Effector CD4-positive, alpha-beta T cell (primary cell): ENCODE measurements around the gene TRIM49C. TPM values are rescaled to one million over a fixed set of nuclear protein-coding genes. Genes with fewer than 3 reads are reported as not detected.
"Not testable (repeated sequence)": the region's sequence is repeated elsewhere in the genome, so short reads cannot be mapped to it uniquely, and the experiment has no call there.

Source experiments
- DNase-seq: peaks from one replicate; pipeline ENCODE4 v3.0.0-alpha.2; 2020
- total RNA-seq: gene quantifications from one replicate; lab custom pipeline; 2026; lab: John Stamatoyannopoulos, UW

TRIM49C gene, protein sequence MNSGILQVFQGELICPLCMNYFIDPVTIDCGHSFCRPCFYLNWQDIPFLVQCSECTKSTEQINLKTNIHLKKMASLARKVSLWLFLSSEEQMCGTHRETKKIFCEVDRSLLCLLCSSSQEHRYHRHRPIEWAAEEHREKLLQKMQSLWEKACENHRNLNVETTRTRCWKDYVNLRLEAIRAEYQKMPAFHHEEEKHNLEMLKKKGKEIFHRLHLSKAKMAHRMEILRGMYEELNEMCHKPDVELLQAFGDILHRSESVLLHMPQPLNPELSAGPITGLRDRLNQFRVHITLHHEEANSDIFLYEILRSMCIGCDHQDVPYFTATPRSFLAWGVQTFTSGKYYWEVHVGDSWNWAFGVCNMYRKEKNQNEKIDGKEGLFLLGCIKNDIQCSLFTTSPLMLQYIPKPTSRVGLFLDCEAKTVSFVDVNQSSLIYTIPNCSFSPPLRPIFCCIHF
- not detected for total RNA-seq

GRCh38 chr11:90030806-90031205 lies at the start of gene TRIM49C:
Gene TRIM49C (plus strand): TSS chr11:90031106. CDS start chr11:90035212, 4,106 bp downstream.
- DNase-seq: not testable (repeated sequence)

DNA sequence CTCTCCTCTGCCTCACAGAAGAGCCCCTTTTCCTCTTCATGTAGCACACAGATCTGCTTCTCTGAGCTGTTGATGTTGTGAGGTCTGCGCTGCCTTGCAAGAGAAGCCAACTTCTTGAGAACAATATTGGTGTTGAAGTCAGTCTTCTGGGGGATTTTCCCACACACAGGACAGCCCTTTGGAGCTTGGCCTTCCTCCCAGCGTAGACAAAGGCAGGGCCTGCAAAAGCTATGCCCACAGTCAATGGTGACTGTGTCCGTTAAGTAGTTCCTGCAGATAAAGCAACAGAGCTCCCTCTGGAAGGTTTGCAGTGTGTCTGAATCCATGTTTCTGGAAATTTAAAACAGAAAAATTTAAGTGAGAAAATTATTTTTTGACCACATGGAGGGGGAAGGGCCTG lies 6.7 kb upstream of the TRIM49C start:
- not testable (repeated sequence) for DNase-seq

- DNase-seq: not testable (repeated sequence)
Measured at GRCh38 chr11:90051591-90052209, 20.8 kb downstream of the TRIM49C start.

GRCh38 chr11:90052311-90052710 lies 21.4 kb downstream of the TRIM49C start:
- not testable (repeated sequence) for DNase-seq

- DNase-seq: not testable (repeated sequence)
Measured at GRCh38 chr11:90053545-90053944, 22.6 kb downstream of the TRIM49C start.

- DNase-seq: not testable (repeated sequence)
Measured at GRCh38 chr11:90085650-90086049, 54.7 kb downstream of the TRIM49C start, which contains the start of gene UBTFL1. Gene UBTFL1 (plus strand): TSS chr11:90085950. CDS start chr11:90085950, 0 bp downstream.

GRCh38 chr11:90088731-90089130 lies 57.8 kb downstream of the TRIM49C start:
- DNase-seq: not testable (repeated sequence)
